Skin epidermis (tissue), 12 donors: ENCODE measurements around the gene TRAPPC10.

Experiments
- H3K27ac ChIP-seq, 21 experiments: fragments of 200-600 bp; sonication (generic) in 11 of 21; one replicate each; pipeline ENCODE4 v1.5.0; 2020; ENCODE audit warnings: mild to moderate bottlenecking in 3 of 21, inconsistent platforms in 2 of 21, moderate library complexity in 2 of 21
- H3K4me3 ChIP-seq, 7 experiments: fragments of 200-600 bp; sonication (generic) in 2 of 7; one replicate each; pipeline ENCODE4 v1.5.0; 2020; ENCODE audit warnings: inconsistent platforms in 2 of 7, mild to moderate bottlenecking in 2 of 7, moderate library complexity in 1 of 7

TRAPPC10 gene

GRCh38 chr21:44057960-44058651, 46.0 kb downstream of the TRAPPC10 start:
- Histone ChIP-seq H3K4me3 (no peak overlapping the region), H3K27ac (no peak overlapping the region)

DNA sequence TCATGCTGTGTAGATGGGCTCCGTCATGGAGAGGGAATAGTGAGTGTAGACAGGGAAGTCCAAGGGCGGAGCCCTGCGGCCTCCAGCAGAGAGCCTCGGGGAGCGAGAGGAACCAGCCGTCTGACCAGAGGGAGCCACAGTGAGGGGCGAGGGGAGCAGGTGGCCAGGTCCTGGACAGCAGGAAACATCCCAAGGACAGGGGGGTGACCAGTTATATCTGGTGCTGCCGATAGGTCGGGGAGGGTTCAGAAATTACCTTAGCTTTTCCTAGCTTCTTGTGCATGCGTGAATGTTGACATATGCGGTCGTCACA, 46.5 kb downstream of the TRAPPC10 start:
- no peak overlapping the region for H3K4me3 ChIP-seq
- H3K27ac ChIP-seq, result no peak overlapping the region

DNA sequence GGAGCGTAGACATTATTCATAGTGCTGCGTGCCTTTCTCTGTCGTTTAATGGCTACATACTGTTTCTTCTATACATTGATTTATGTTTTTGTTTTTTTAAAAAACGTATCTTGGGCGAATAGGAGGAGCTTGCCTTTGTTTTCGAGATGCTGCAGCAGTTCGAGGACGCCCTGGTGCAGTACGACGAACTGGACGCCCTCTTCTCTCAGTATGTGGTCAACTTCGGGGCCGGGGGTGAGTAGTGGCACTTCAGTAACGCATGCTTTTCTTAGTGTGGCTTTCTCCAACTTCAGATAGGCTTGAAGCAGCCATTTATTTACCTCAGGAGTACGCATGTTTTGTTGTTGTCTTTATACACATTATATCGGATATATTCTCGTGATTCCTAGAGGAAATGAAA, 46.9 kb downstream of the TRAPPC10 start:
- Histone ChIP-seq H3K4me3 (no peak overlapping the region), H3K27ac (no peak overlapping the region)

GRCh38 chr21:44059710-44060109, 47.6 kb downstream of the TRAPPC10 start:
- Histone ChIP-seq H3K4me3 (no peak overlapping the region), H3K27ac (no peak overlapping the region)

GRCh38 chr21:44062380-44062779, 50.3 kb downstream of the TRAPPC10 start:
- H3K27ac ChIP-seq, result peak overlapping the region in 2 of 21 experiments; percentile 10 to 33
- no peak overlapping the region for H3K4me3 ChIP-seq

GRCh38 chr21:44063151-44063912, 51.2 kb downstream of the TRAPPC10 start:
- peak overlapping the region in 1 of 21 experiments; percentile 0 for H3K27ac ChIP-seq
- H3K4me3 ChIP-seq, result no peak overlapping the region

GRCh38 chr21:44064852-44065403, 52.8 kb downstream of the TRAPPC10 start:
- Histone ChIP-seq H3K4me3 (no peak overlapping the region), H3K27ac (peak overlapping the region in 4 of 21 experiments; percentile 11 to 65 (median 20))

GRCh38 chr21:44065428-44065827, 53.3 kb downstream of the TRAPPC10 start:
- Histone ChIP-seq H3K4me3 (no peak overlapping the region), H3K27ac (peak overlapping the region in 2 of 21 experiments; percentile 17 to 65)

DNA sequence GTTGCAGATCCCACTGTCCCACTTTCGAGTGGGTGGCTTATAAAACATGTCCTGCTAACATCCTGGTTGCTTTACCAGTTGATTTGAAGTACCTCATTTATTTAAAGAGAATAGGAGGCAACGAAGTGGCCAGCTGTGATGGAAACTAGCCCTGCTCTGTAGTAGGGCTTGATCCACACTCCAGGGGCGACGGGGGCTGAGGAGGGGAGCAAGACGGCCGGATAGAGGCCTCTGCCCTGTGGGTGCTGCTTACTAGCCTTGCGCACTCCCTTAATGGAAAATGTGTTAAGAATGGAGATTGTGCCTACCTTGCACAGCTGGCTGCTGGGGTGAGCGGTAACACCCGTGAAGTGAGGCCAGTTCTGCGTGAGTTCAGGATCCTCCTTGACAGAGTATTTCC, 54.0 kb downstream of the TRAPPC10 start:
- no peak overlapping the region for H3K4me3 ChIP-seq
- peak overlapping the region in 3 of 21 experiments; percentile 16 to 53 (median 43) for H3K27ac ChIP-seq

GRCh38 chr21:44067011-44067839, 55.1 kb downstream of the TRAPPC10 start:
- H3K27ac ChIP-seq, result no peak overlapping the region
- H3K4me3 ChIP-seq, result no peak overlapping the region

DNA sequence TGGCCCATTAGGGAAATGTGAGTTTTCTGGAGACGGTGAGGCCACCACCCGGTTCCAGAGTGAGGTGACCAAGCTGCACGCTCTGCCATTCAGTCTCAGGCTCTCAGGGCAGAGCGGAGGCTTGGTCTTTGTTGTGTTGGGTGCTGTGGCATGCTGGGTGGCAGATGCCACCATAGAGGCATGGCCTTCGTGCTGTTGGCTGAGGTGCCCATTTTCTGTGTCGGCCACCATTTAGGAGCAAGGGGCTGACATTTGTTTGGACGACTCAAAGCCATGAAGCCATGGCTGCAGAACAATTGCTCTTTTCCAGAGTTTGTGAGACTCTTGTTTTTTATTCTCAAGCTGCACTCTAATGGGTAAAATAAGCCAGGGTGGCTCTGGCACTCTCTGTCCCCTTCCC, 58.3 kb downstream of the TRAPPC10 start:
- no peak overlapping the region for H3K4me3 ChIP-seq
- no peak overlapping the region for H3K27ac ChIP-seq

DNA sequence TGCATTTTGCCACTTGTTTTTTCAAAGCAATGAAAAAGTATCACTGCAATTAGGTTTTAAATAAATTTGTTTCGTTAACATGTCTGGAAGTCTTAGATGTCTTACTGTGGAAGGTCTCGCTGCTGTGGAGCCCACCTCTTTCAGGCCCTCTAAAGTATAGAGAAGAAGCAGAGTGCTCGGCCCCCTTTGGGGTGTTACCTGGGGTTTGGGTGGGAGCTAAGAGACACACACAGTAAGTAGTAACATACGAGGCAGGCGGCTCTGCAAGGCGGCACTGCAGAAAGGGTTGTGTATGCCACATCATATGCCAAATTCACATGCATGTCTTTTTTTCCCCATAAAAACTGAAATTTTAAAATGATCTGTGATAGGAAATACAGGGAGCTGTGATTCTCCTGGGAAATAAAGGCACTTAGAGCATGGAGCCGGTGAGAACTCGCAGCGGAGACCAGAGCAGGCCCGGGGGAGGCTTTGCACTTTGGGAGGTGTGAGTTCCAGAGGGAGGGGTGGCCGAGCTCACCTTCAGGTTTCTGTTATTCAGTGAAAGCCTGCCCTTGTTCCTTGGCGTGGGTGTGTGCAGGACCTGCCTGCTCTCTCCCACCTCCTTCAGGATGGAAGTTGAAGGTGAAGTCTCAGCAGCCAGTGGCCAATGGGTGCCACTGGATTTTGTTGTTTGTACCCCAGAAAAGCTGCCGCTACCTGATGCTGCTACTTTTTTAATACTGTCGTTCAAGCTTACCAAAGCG, 59.4 kb downstream of the TRAPPC10 start:
- no peak overlapping the region for H3K27ac ChIP-seq
- no peak overlapping the region for H3K4me3 ChIP-seq

GRCh38 chr21:44072111-44072510, 60.0 kb downstream of the TRAPPC10 start:
- H3K27ac ChIP-seq, result no peak overlapping the region
- no peak overlapping the region for H3K4me3 ChIP-seq

DNA sequence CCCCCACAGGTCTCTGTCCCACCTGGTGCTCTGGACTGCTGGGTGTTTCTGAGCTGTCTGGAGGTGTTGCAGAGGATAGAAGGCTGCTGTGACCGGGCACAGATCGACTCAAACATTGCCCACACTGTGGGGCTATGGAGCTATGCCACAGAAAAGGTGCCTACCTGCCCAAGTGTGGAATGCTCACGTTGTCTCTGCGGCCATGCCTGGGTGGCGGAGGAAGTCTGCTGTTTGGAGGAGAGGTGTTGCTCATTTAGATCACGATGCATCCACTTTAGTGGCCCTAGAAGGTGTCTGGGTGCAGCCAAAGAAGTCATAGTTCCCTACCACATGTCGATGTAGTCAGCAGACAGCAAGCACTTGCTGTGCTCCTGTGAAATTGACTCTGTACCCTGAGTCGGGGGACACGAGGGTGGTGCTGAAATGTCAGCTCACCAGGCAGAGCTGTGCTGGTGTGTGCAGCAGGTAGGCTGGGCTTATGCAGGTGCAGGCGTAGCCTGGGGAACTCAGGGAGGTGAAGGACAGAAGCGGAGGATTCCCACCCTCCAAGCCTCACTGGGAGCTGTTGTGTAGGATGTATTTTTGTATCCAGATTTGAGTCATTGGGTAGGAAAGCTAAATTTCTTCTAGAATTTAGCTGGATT, 62.3 kb downstream of the TRAPPC10 start:
- no peak overlapping the region for H3K27ac ChIP-seq
- H3K4me3 ChIP-seq, result no peak overlapping the region

DNA sequence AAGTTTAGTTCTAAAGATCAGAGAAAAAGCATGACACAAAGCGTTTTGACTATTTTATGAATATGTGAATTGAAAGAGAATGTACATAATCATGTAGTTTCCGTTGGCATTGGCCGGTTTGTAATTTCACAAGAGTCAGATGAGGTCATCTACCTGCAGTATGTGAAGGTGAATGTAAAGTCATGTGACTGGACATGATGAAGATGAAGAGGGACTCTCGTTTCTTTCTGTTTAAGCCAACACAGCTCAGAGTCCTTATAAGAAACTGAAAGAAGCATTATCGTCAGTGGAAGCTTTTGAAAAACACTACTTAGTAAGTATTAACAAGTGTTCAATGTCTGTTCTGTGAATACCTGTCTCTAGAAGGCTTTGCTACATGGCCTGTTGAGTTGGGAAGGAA, 64.2 kb downstream of the TRAPPC10 start:
- Histone ChIP-seq H3K4me3 (no peak overlapping the region), H3K27ac (no peak overlapping the region)

GRCh38 chr21:44078411-44078981, 66.4 kb downstream of the TRAPPC10 start:
- H3K4me3 ChIP-seq, result no peak overlapping the region
- peak overlapping the region in 1 of 21 experiments; percentile 34 for H3K27ac ChIP-seq

- Histone ChIP-seq H3K27ac (peak overlapping the region in 1 of 21 experiments; percentile 34), H3K4me3 (no peak overlapping the region)
Measured at GRCh38 chr21:44079446-44079845, 67.3 kb downstream of the TRAPPC10 start.

DNA sequence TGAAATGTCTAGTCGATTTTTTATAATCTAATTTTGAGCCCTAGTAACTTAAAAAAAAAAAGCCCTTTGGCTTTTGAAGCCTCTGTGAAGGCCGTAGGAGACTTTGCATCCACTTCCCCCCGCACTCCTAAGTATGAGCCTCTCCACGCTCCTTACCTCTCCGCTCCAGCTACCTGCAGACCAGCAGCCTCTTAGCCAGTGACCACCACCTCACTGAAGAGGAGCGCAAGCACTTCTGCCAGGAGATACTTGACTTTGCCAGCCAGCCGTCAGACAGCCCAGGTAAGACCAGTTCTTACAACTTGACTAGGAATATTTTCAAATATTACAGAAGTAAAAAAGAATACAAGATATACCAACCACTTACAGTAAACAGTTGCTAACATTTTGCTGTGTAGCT, 67.7 kb downstream of the TRAPPC10 start:
- no peak overlapping the region for H3K4me3 ChIP-seq
- no peak overlapping the region for H3K27ac ChIP-seq
